NCI-H2196 (cell line): ENCODE results near the gene SPARC.
"Not testable (repeated sequence)": the region's sequence is repeated elsewhere in the genome, so short reads cannot be mapped to it uniquely, and the experiment has no call there.

Source experiments
- DNase-seq: peaks from one replicate; lab custom pipeline; 2025; ENCODE audit not compliant: unreplicated experiment; lab: John Stamatoyannopoulos, UW

SPARC gene

DNA sequence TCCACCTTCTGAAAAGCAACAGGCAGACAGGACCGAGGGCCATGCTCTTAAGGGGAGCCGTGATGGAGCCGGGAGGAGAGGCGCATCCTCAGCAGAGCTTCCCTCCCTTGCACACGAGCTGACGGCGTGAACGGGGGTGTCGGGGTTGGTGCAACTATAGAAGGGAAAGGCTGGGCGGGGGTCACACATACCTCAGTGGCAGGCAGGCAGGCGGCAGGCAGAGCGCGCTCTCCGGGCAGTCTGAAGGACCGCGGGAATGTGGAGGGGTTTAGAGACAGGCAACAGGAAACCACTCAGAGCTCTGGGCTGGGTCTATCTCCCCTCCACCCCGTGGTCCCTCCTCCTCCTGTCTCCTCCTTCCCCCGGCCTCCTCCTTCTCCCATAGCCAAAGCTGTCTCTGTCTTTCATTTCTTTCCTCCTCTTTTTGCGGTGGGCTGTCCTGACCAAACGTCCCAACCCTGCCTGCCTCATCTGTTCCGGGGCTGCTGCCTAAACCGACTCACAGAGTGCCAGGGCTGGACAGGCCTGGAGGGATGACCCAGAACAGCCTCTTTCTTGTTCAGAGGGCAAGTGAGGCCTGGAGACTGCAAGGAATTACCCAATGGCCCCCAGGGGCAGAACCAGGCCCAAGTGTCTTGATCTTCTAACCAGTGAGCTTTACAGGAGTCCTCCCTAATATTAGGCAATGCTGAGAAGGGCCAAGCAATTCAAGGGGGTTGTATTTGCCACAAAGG, at the start of gene SPARC:
Gene SPARC, minus strand, starts transcription at position 242 of the 734 bp plus-strand sequence. CDS start 10,727 bp downstream, outside the sequence.
- DNase-seq: no peak

DNA sequence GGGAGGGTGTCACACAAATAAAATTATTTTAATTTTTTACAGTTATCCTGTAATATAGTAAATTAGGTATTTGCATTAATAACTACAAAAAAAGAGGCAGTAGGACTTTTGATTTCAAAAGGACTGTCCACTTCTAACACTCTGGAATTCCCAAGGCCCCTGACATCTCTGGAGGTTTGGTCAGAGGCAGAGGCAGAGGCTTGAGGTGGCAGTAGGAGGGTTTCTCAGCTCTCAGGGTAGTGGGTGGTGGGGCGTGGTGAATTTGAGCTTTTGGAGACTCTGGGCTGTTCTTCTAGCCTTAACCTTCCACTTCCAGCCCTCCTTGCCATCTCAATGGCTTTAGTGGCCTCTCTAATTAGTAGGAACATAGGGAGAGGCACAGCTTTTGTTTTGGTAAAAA, 48.9 kb upstream of the SPARC start:
- no peak for DNase-seq

- DNase-seq: no peak
These were observed 47.3 kb upstream of the SPARC start for GRCh38 chr5:151734064-151734408.

DNA sequence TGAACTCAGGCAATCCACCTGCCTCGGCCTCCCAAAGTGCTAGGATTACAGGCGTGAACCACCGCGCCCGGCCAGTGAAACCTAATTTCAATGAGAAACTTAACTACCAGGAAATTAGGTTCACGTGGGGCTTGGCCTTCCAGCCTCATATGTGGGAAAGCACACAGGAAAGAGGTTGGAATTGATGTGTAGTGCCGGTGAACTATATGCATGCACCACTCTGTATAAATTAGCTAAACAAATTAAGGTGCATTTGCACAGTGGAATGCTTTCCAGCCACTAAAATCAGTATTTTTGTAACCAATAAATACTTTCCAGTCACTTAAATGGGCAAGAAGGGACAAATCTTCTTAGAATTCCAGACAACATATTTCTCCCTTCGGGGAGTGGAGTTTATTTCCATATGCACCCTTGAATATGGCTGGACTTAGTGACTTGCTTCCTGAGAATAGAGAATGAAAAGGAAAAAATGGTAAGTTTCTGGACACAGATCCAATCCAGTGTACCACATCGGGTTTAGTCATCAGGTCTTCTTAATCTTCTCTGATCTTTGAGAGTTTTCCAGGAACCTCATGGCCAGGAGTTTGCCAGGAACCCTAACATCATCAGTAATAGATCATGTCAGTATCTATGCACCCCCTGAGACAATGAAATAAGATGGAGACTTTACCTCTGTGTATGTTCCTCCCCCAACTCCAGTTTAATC, 46.8 kb upstream of the SPARC start:
- no peak for DNase-seq

GRCh38 chr5:151730381-151730780, 43.7 kb upstream of the SPARC start:
- no peak for DNase-seq

GRCh38 chr5:151729597-151729996, 42.9 kb upstream of the SPARC start:
- not testable (repeated sequence) for DNase-seq

- DNase-seq: no peak
These were observed 37.6 kb upstream of the SPARC start for GRCh38 chr5:151724360-151724759.

GRCh38 chr5:151722546-151722945, 35.8 kb upstream of the SPARC start:
- DNase-seq: no peak

GRCh38 chr5:151721812-151722391, 35.2 kb upstream of the SPARC start:
- no peak for DNase-seq

- no peak for DNase-seq
These were observed 34.5 kb upstream of the SPARC start for GRCh38 chr5:151721087-151721646.

GRCh38 chr5:151720215-151720614, 33.5 kb upstream of the SPARC start:
- DNase-seq: no peak

DNA sequence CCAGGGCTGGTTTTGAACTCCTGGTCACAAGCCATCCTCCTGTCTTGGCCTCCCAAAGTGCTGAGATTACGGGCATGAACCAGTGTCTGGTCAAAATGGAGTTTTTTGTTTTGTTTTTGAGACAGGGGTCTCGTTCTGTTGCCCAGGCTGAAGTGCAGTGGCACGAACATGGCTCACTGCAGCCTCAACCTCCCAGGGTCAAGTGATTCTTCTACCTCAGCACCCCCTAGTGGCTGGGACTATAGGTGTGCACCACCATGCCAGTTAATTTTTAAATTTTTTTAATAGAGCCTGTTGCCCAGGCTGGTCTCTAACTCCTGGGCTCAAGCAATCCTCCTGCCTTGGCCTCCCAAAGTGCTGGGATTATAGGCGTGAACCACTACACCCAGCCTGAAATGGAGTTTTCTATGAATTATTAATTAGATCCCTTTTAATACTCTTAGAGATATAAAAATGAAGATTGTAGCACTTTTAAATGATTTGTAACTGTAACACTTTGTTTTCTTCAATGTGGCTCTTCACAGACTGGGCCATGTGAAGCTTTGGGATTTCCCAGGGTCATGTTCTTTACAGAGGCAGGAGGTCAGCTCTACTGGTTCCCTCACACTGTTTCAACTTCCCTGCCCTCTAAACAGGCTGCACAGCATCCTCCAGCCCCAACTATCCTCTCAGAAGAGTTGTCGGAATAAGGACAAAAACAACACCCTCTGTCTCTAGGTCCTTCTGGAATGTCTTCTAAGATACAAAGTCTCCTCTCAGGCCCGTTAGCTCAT, 32.7 kb upstream of the SPARC start:
- peak; percentile 9 for DNase-seq

GRCh38 chr5:151718646-151719045, 31.9 kb upstream of the SPARC start:
- no peak for DNase-seq

- no peak for DNase-seq
These were observed 31.4 kb upstream of the SPARC start for GRCh38 chr5:151718153-151718552.

DNA sequence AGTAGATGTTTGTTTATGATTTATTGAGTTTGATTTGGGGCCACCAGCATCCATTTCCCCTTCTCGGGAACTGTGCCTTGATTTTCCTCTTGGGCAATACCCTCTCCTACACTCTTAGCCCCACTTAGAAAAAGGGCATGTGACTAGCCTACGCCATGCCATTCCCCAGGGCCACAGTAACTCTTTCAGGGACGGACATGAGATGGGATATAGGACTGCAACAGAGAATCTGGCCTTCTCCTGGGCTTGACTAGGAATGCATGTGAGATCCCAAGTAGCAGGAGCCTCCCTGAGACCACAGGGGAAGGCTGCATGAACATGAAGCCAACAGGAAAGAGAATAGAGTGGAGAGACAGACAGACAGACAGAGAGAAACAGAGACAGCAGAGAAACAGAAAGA, 30.7 kb upstream of the SPARC start:
- DNase-seq: no peak

DNA sequence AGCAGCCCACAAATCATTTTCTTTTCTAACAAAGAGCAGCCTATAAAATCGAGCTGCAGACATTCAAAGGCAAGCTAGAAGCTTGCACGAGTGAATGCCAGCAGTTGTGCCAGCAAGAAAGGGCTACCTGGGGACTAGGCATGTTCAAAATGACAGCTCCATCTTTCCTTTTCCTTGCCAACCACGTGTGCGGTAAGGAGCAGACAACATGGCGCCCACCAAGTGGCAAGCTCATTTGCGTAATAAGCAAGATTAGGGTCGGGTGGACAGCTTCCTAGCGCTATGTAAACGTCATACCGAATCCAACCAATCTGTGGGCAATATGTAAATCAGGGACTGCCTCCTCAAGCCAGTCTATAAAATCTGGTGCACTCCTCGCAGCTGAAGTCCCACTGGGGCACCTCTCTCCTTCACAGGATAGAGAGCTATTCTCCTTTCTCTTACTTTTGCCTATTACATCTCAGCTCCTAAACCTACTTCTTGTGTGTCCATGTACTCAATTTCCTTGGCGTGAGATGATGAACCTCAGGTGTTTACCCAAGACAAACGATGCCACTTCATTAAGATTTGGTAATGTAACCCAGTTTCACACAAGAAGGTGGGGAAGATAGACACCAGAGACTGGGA, 22.5 kb upstream of the SPARC start:
- DNase-seq: no peak

- DNase-seq: no peak
These were observed 21.4 kb upstream of the SPARC start for GRCh38 chr5:151708126-151708525.

GRCh38 chr5:151707567-151707966, 20.9 kb upstream of the SPARC start:
- DNase-seq: no peak

DNA sequence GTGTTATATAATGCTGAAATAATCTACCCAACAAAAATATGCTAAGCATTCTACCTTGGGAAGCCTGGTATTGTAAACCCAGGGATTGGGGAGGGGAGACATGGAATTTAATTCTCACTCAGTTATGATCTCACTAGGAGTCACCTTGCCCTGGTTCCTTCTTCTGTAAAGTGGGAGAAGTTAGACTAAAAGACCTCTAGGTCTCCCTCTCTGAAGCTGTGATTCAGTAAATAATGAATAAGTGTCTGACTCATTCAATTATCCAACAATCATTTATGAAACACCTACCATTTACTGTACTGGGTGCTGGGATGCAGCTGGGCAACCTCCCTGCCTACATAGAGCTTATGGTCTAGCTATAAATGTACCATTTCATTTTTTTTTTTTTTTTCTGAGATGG, 20.2 kb upstream of the SPARC start:
- no peak for DNase-seq

DNA sequence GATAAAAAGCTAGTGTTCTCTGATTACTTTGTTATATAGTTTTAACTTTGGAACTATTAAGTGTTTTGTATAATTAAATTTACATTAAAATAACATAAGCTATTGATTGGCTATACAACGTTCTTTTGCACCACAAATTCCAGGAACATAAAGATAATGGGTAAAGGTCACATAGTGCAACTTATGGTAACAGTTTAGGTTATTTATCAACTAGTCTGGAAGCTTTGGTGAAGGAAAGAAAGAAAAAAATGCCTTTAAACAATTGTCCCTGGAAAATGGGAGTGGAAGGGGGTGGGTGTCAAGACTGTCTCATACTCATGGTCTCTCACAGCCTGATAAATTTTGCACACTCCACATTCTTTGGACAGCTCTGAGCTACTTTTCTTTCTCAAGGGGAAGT, 17.1 kb upstream of the SPARC start:
- no peak for DNase-seq

DNA sequence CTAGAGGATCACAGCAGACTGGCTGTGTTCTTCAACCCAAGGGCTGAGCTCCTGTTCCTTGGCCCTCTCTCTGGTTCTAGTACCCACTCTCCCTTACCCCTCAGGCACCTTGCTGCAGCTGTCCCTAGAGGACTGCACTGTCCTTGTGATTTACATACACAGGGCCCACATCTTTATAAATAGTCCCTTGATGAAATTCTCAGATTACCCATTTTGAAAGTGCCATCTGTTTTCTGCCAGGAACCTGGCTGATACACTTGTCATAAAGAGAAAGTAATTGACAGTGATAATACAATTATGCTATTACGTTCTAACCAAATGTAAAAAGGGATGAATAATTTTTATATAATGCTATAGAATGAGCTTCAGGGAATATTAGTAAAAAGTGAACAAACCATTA, 16.5 kb upstream of the SPARC start:
- no peak for DNase-seq
